T47D (cell line): ENCODE data around the gene CAMKK1.

Experiments used
- DNase-seq, 2 experiments: peaks; one replicate each; pipeline versions ENCODE4 v3.0.0 to v3.0.0-alpha.2; 2011 to 2012; ENCODE audit warnings: low read depth in 1 of 2, low spot score in 1 of 2
- JUND ChIP-seq: IDR thresholded peaks from 2 replicates; pipeline ENCODE4 v1.6.1; 2012; ENCODE audit warnings: low read depth
- in situ Hi-C: cut with HindIII; loops from 2 replicates; pipeline ENCODE4 v1.10.0; 2016; ENCODE audit warnings: low sequenced_read_pairs, low pct_unique_long_range_greater_than_20kb

The CAMKK1 gene

DNA sequence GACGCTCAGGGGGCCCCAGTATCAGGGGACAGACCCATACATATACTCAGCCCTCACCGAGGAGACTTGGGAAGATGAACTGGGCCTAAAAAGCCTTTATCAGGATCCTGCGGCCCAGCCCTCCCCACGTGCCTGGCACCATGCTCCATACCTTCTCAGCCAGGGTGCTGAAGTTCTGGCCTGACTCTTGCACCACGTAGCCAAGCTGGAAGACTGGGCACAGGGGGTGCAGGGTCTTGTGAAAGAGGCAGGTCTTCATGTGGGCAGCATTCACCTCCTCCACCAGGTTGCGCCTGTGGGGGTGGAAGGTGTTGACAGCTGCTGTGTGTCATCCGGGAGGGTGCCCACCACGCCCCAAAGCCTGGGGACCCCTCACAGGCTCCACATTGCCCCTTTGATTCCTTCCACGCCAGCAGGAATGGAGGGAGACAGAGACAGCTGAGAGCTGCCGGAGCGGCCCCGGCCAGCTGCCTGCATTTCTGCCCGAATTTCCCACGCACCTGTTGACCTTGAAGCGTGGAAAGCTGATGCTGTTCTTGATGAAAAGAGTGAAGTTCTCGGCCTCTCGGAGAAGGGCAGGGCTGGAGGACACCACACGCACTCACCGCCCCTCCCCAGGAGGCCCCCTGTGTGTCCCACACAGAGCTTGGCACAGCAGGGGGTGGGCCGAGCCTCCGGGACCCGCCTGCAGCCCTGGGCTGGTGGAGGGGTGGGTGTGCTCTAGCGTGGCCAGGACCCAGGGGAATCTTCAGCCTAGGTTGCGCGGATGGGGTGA, 10.4 kb upstream of the CAMKK1 start:
- in situ Hi-C loops, result no loop called here
- no peak for TF ChIP-seq JUND
- no peak for DNase-seq

DNA sequence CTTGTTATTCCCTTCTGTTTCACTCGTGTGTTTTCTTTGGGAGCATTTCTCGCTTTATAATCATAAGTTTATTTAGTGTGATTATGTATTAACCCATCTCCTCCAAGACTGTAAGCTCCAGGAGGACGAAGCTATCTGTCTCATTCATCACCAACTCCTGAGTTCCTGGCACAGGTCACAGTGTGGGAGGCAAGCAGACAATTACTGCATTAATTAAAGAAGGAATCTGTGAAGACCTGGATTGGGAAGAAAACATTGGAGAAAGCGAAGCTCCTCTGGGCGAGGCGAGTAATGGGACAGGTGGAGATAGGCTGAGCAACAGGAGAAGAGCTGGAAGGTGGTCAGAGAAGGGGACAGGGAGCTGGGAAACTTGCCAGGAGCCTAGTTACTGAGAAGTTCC, 7.8 kb upstream of the CAMKK1 start:
- in situ Hi-C loops, result no loop called here
- no peak for DNase-seq
- TF ChIP-seq JUND, result no peak

DNA sequence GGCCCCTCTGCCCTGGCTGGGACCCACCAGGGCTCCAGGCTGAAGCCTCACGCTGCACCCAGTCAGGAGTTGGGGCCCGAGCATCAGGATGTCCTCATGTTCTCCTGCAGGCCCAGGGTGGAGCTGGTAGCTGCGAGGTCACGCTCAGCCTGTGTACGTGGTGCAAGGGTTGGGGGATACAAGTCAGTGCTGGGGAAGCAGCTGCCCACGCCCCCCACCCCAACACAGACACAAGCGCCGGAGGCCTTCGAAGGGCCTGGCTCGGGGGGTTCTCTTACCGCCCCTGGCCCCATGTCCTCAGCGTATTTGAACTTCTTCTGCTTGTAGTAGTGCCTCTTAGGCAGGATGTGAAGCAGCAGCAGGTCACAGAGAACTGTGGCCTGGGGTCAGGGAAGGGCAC, 4.9 kb upstream of the CAMKK1 start:
- in situ Hi-C loops, result no loop called here
- DNase-seq, result no peak
- TF ChIP-seq JUND, result no peak

DNA sequence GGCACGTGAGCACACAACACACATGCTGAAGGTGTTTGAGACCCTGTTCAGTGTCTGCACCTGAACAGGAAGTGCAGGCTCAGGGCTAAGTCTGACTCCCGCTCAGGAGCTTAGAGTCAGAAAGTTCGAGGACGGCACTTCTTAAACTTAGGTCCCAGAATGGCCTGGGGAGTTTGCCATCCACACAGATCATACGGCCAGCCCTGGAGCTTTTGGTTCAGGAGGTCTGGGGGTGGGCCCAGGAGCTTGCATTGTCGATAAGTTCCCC, 4.0 kb upstream of the CAMKK1 start:
- TF ChIP-seq JUND, result no peak

DNA sequence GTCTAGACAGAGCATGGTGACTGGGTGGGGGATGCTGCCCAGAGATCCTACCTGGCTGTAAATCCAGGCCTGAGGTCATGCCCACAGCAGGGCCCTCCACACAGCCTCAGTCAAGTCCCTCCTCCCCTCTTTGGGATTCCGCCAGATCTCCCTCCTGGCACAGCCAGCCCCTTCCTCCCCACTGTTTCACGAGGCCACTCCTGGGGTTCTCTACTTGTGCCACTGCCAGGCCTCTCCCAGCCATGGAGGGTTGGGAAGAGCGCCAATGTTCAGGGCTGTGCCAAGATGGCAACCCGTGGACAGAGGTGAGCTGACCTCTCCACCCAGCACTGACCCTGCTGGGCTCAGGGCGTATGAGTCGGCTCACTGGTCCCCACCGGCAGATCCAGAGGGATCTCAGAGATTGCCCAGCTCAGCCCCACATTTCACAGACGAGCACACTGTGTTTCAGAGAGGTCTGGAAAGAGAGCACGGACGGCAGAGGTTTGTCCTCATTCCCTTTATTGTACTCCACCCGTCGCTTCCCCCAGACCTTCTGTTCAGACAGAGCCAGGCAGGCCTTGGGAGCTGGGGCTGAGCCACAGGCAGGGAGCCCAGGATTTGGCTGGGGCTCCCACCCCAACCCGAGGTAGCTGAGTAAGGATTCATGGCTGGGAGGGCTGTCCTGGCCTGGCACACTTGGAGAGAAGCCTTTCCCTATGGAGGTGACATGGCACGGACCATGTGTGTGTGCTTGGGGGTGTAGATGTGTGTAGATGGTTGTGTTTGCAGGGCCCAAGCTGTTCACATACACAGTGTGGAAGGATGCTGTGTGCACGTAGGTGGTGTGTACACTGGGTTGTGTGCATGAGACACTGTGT, 3.5 kb upstream of the CAMKK1 start:
- in situ Hi-C loops, result no loop called here
- no peak for TF ChIP-seq JUND
- no peak for DNase-seq

More for the DNA sequence above, 4.0 kb upstream of the CAMKK1 start:
- DNase-seq, result no peak
- in situ Hi-C loops, result no loop called here

DNA sequence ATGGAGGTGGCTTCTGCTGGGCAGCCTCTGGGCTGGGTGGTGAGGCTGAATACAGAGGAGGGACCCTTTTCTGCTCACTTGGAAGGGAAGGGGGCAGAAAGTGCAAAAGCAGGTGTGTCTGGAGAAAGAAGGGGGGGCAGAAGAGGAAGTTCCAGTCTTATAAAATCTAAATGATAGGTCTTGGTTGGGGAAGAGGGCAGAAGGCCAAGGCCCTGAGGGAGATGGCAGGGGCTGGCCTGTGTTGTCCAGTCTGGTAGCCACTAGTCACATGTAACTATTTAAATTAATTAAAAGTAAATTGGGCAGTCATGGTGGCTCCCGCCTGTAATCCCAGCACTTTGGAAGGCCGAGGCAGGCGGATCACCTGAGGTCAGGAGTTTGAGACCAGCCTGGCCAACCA, 2.5 kb upstream of the CAMKK1 start:
- TF ChIP-seq JUND, result no peak
- peak in 1 of 2 experiments; percentile 34 for DNase-seq
- in situ Hi-C loops, result no loop called here

DNA sequence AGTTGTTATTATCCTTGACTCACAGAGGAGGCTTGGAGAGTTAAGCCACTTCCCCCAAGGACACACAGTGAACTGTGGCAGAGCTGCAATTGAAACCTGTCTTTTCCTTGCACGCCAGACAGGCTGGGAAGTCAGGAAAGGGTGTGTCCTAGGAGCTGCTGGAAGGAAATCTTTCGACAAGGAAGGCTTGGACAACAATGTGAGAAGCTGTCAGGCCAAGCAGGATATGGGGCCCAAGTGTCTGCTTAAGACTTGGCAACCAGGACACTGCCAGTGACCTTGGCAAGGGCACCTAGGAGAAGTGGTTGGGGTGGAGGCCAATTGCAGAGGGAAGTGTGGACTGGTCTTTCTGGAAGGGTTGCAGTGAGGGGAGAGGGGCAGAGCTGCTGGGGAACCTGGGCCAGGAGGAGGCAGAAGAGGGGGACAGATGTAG, 2.1 kb upstream of the CAMKK1 start:
- peak in 1 of 2 experiments; percentile 89 for DNase-seq
- no peak for TF ChIP-seq JUND
- in situ Hi-C loops, result no loop called here

DNA sequence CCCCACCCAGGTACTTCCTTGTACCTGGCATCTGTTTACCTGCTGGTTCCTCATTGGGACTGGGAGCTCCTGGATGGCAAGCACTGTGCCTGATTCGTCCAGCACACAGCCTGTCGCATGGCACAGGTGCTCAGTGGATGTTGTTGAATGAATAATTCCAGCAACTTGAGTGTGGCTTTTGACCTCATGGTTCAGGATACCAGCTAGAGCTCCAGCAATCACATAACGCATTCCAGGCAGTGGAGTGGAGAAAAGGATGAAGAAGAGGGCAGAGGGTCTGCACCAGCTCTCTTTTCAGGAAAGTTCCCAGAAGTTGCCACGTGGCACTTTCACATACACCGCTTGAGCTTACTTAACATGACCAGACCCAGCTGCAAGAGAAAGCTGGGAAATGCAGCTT, 1.3 kb upstream of the CAMKK1 start:
- in situ Hi-C loops, result no loop called here
- peak in 1 of 2 experiments; percentile 40 for DNase-seq
- no peak for TF ChIP-seq JUND

DNA sequence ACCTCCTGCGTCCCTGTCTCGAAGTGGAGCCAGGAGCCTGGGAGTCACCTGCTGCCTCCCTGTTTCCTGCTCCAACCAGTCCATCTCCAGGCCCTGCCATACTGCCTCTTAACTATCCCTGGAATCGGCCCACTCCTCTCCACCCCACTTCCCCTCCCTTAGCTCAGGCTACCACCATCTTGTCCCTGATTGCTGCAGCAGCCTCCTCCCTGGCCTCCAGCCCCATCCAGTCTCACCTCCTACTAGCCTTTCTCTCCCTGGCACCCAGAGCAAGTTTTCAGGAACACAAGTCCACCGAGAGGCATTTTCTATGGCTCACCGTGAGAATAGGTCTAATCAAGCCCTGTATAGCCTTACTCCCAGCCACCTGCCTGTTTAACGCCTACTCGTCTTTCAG, 865 bp upstream of the CAMKK1 start:
- in situ Hi-C loops, result no loop called here
- no peak for DNase-seq
- no peak for TF ChIP-seq JUND

DNA sequence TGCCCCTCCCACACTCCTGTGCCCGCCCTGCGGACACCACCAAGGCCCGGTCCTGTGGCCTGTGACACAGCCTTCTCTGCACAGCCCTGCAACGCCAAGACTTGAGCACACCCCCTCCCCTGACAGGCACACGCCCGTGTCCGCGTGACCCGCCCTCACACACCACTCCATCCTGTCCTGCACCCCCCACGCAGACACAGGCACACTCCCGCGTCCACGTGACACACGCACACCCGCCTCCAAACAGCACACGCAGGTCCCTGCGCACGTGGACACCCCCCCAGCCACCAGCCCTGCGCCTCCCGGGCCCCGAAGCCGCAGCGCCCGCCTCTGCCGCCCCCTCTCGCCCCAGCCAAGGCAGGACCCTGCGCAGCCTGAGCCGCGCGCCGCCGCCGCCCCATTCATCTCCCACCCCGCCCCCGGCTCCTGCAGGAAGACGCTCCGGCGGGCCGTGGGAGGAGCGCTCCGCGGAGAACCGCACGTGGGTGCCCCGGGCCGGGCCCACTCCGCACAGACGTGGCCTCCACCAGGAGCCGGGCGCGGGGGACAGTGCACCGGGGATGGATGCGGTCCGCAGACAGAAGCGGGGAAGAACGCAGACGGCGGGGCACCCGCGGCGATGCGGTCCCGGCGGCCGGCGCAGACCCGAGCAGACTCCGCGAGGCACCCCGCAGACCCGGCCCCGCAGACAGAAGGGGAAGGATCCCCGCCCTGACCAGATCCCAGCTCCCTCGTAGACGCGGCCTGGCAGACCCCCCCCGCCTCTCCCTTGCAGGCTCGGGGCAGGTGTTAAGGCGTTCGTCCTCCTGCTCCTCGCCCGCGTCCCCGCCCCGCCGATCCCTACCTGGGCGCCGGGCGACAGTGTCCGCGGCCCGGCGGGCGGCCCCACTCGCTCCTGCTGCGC, 506 bp downstream of the CAMKK1 start:
- TF ChIP-seq JUND, result no peak
- peak; percentile 79 to 80 for DNase-seq
- in situ Hi-C loops, result no loop called here

DNA sequence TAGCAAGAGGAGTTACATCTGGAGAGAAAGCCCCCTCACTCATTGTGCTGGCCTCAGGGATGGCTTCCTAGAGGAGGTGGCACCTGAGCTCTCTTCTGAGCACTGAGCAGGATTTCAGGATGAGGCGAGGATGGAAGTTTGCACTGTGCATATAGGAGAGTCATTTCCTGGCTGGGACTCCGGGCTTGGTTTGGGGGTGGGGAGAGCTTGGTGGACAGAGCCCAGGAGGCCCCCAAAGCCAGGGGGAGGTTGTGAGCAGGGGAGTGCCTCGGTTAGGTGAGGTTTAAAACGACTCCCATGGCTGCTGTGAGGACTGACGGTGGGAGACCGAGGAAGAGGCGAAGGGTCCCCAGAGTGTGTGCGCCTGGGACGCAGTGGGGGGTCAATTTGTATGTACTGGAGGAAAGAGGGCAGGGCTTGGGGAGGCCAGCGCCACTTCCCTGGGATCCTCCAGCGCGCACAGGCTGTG, 1.2 kb downstream of the CAMKK1 start:
- DNase-seq, result no peak
- no peak for TF ChIP-seq JUND

DNA sequence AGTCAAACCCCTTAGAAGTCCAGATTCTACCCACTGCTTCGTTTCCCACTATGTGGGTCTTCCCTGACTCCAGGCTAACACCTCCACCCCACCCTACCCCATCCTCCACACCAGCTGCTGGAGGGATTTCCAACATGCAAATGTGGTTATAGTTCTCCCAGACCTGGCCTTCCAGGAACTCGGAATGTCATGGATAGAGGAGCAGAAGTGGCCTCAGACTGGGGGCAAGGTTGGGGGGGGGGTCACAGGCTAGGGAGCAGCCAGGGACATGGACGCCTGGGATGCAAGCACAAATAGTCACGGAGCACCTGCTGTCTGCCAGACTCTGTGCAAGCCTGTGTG, 2.0 kb downstream of the CAMKK1 start:
- in situ Hi-C loops, result no loop called here
- TF ChIP-seq JUND, result no peak
- no peak for DNase-seq

More for the DNA sequence above, 1.2 kb downstream of the CAMKK1 start:
- in situ Hi-C loops, result no loop called here
